GM18526 (cell line): ENCODE measurements around the gene SMARCC2.

Source experiments
- POLR2A ChIP-seq: IDR thresholded peaks from 3 replicates; pipeline ENCODE4 v1.6.1; 2011; ENCODE audit not compliant: insufficient read length; ENCODE audit errors: extremely low read depth

Gene SMARCC2

DNA sequence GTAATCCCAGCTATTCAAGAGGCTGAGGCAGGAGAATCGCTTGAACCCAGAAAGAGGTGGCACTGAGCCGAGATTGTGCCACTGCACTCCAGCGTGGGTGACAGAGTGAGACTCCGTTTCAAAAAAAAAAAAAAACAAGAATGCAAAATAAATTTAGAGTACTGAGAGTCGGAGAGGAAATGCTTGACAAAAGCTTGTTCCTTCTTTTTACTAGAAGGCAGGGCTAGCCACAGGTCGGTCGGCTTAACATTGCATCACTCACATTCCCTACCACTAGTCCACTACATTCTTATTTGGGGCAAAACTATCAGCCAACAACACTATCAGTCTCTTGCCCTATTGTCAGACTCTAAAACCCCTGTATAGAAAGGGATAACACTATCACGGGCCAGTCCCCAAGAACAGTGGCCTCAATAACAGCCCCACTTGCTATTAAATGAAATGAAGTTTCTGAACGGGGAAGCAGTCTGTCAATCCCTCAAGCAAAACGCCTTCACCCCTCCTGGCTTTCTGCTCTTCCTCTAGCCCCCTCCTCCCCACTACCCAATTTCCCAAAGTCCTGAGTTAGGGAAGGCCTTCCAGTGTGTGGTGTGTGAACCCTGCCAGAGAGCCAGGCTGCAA is 31.4 kb upstream of the SMARCC2 start:
- TF ChIP-seq POLR2A, result no peak

DNA sequence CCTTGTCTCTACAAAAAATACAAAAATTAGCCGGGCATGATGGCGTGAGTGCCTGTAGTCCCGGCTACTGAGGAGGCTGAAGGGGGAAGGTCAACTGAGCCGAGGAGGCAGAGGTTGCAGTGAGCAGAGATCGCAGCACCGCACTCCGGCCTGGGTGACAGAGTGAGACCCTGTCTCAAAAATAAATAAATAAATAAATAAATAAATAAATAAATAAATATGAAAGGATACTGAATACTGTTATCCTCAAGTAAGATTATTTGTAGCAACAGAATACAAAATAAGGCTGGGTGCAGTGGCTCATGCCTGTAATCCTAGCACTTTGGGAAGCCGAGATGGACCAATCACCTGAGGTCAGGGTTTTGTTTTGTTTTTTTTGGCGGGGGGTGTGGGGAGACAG is 30.6 kb upstream of the SMARCC2 start:
- TF ChIP-seq POLR2A, result no peak

DNA sequence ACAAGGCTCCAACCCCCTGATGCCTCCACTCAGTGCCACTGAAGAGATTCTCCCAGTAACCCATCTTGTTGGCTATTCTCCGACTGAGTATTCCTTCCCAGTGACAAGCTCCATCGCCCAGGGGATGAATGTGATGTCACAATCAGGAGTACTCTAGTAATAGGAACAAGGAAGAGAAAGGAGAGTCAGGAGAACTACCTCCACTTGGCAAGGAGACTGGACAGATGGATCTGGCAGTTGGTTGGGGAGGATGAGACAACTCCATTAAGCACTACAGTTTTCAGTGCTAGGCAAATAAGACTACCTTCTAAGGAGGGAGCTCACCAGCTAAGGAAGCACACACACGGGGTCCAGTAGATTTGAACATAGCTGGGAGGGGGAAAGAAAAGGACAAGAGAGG is 27.2 kb upstream of the SMARCC2 start:
- no peak for TF ChIP-seq POLR2A

DNA sequence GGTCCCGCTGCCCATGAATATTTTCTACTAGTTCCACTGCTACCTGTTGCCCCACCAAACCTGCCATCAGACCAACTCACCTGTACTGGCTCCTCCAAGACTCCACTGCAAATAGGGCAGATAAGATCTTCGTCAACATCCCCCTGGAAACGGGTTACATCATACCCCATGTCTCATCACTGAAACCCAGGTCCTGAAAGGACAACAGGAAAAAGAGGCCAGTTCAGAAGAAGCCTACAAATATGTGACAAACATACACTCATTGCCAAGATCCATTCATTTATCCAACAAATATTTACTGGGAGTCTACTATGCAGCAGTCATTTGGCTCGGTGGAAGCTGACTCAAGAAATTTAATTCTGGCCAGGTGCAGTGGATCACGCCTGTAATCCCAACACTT is 24.6 kb upstream of the SMARCC2 start:
- no peak for TF ChIP-seq POLR2A

DNA sequence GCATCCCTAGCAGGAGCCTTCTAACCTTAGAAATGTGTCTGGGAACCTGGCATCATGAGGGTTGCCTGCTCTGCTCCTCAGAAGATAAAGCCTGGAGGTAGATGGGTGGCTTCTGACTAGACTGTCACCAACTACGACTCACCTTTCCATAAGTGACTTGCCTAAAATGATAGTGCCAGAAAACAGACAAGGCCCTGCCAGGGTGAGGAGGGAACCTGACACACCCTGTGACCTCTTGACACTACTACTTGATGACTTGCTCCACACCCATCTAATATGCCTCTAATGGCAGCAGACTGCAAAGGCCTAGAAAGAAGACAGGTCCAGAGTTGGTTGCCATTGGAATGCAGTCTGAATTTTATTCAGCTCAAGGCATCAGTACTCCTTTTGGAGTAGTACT is 23.1 kb upstream of the SMARCC2 start:
- TF ChIP-seq POLR2A, result no peak

DNA sequence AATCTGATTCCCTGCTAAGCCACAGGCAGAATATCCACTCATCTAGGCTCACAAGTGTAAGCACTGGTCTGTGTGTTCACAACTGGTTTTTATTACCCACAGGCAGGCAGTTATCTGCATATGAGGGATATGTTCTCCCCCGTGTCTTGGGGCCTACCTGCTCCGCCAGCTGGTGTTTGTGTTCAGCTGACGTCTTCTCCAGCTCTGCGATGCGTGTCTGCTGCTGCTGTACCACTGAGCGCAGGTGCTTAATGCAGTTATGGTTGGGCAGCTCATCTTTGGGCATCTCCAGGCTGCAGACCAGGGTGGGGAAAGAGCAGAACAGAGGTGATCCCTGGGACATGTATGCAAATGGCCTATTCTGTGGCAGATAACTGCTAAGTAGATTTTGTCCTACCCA is 18.7 kb upstream of the SMARCC2 start:
- TF ChIP-seq POLR2A, result no peak

DNA sequence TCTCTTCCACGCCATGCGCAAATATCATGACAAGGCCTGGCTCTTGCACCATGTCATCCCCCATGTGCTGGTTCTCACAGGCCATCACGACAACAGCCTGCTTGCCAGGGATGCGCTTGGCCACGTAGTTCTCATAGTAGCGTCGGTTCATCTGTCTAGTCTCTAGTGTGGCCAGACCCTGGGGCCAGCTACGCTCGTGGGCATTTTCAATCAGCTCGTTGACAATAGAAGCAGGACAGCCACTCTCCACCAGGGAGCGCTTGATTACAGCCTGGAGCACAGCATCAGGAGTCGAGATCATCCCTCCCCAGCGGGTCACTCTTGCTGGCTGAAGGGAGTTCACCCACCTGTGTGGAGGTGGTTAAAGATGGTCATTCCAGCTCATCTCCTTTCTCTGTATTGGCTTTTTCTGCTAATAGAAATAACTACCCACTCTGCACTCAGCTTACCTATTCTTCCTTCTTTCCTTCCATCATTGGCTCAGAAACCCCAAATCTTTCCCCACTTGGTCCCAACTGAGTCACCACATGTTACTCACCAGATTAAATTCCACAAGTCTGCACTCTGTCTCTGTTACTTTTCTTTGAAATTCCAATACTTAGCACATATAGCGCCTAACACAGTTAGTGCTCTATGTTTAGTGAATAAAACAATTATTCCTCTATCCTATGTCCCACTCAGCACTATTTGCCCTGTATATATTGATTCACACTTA is 17.3 kb upstream of the SMARCC2 start:
- no peak for TF ChIP-seq POLR2A

DNA sequence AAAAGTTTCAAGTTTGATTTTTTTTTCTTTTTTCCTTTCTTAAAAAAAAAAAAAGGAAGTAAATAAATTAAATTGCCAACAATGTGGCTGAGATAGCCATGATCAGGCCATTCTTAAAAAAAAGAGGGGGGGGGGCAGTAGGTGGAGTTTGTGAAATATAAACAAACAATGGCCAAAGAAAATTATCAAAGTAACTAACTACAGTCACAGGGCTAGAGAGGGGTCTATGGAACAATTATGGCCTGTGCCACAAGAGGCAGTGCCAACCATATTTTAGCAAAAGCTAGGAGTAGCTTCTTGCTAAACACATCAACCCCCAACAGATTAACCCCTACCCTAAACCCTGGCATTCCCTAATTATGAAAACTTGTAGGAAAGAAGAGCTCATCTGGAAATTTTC is 16.2 kb upstream of the SMARCC2 start:
- TF ChIP-seq POLR2A, result no peak

DNA sequence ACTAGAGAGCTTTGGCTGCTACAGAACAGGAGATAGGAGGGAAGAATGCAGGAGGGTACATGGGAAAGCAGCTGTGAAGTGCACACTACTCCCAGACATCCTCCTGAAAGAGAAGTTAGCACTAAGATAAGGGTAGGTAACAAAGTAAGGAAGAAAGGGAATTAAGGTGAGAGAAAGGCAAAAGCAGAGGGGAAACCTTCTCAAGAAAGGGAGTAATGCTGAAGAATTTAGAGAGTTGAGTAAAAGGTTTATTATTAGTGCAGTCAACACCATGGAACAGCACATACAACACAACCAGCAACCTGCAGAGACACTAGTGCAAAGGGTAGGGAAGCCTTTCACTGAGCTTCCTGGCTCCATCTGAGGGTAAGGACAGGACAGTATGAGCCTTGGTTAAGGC is 15.0 kb upstream of the SMARCC2 start:
- no peak for TF ChIP-seq POLR2A

DNA sequence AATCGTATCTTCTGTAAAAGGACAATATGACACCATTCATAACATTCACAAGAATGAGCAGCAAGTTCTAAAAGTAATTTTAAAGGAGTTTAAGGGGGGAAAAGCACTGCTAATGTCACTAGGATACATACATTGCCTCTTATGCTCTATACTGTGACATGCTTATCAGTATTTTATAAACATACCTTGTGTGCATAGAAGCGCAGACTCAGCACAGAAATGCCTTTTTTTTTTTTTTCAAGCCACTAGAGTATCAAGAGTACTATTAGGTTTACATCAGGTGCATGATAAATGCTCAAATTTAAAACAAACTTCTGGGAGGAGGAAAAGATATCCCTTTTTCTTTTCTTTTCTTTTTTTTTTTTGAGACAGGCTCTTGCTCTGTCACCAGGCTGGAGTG is 13.6 kb upstream of the SMARCC2 start:
- TF ChIP-seq POLR2A, result no peak

DNA sequence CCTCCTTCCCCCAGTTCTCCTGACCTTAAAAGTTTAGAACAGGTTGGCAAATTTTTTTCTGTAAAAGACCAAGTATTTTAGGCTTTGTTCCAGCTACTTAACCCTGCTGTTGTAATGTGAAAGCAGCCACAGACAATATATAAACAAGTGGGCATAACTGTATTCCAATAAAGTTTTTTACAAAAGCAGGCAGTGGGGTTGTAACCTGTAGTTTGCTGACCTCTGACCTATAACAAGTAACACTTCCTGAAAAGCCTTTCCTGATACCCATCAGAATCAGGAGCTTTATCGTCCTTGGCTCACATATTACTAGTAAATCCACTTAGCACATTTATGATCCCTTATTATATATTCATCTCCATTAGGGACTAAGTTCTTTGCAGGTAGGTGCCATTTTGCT is 13.1 kb upstream of the SMARCC2 start:
- no peak for TF ChIP-seq POLR2A

DNA sequence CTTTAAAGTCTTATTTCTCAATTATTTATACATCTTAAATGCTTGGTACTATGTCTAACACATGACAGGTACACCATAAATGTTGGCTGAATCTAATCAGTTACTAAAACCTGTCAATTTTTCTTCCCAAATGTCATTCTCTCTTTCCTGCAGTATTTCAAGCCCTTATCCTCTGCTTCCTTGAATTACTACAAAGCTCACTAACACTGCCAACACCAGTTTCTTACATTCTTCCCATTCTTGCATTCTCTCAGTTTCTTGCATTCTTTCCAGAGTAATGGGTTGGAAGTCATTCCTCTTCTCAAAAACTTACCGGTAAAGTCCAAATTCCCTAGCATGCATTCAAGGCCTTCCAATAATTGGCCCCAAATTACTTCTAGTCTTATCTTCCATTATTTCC is 9.6 kb upstream of the SMARCC2 start:
- TF ChIP-seq POLR2A, result no peak

DNA sequence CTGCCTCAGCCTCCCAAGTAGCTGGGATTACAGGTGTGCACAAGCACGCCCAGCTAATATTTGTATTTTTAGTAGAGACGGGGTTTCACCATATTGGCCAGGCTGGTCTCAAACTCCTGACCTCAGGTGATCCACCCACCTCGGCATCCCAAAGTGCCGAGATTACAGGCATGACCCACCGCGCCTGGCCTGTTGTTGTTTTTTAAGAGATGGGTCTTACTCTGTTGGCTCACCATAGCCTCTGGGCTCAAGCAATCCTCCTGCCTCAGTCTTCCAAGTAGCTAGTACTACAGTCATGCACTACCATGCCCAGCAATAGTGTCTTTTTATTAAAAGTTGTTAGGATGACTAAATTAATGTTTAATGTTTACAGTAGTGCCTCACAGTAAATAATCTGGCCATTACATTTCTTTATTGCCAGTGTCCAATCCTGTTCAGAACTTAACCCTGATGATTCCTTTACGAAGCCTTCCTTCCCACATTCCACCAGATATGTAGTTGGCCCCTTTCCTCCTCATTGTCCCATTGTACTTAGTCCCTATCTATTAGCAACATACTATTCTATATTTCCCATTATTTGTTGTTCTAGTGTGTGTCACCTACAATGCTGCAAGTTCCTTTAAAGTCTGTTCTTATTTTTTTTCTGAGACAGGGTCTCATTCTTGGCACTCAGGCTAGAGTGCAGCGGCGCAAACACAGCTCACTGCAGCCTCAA is 8.8 kb upstream of the SMARCC2 start:
- TF ChIP-seq POLR2A, result no peak

DNA sequence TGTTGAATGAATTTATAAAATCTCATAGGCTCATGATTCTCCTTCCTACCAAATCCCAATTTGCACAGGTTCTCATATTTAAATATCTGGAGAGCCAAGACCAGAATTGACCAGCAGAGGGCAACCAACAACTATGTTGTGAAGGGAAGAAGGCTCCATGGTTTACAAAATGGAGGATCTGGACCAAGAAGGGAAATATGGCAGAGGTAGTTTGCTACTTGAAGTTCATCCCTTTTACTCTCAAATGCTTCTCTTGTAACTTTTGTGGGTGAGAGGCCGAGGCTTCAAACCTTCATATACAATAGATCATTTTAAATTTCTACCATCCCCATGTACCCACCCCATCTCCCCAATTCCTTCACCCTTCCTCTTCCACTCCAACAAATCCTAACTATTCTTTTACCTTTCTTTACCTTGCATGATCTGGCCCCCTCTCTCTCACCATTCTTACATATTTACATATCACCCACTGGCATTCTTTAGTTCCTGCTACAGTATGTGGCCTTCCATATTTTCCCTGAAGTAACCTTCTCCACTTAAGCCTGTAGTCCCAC is 3.8 kb upstream of the SMARCC2 start:
- TF ChIP-seq POLR2A, result no peak

DNA sequence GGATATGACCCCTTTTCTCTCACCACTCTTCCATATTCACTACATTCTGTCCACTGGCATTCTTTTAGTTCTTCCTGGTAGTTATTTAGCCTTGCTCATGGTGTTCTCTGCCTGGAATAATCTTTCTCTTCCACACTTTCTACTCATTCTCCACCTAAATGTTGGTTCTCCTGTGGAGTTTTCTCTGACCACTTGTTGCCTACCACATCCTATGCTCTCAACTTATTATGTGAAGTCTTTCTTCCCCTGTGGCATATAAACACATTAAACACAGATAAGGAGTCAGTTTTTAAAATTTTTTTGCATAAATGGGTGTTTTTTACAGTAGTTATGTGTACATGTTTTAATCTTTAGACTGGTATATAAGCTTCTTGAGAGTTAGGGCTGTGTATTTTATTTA is 3.3 kb upstream of the SMARCC2 start:
- no peak for TF ChIP-seq POLR2A

DNA sequence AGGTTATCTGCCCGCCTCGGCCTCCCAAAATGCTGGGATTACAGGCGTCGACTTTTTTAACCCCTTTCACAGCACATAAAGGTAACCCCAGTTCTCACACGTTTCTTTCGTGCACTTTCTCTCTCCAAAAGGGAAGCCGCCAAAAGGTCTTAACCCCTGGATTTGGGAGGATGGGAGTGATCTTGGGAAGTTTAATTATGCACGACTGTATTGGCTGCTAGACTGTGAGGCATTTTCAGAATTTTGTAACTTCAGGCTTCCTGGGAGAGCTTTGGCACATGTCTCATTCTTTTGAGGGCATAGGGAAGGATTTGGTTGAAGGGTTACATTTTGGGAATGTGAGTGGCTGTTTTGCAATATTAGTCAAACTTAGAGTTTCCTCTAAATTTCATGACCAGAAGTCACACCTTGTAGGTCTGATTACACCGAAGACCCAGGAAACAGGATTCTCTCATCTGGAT is 1.4 kb upstream of the SMARCC2 start:
- no peak for TF ChIP-seq POLR2A

DNA sequence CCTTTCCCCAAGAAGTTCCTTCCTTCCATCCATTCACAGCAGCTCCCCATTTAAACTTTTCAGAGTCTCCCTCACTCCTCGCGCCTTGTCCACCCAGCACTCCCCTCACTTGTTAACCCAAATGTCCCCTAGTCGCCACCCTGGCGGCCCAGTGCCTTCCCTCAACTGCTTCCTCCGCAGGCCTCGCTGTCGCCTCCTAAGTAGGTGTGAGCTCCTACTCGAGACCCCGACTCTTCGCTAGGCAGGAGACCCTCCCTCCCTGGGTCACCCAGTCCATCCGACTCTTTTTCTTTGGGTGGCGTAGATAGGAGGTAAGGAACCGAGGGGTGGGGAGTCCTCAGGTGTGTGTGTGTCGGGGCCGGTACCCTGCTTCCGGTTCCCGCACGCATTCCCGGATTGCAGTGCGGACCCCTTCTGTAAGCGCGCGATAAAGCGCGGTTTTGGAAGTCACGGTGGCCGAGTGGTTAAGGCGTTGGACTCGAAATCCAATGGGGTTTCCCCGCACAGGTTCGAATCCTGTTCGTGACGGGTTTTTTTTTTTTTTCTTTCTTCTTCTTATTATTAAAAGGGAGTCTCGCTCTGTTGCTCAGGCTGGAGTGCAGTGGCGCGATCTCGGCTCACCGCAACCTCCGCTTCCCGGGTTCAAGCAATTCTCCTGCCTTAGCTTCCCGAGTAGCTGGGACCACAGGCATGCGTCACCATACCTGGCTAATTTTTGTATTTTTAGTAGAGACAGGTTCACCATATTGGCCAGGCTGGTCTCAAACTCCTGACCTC is 823 bp upstream of the SMARCC2 start:
- no peak for TF ChIP-seq POLR2A
